HL-60 (cell line): ENCODE data around the gene GBX1.

Experiments
- CTCF ChIP-seq: IDR thresholded peaks from one replicate; pipeline ENCODE4 v1.5.1; 2011; ENCODE audit warnings: low read length, control low read depth, inconsistent platforms; ENCODE audit not compliant: insufficient read depth
- GABPA ChIP-seq: IDR thresholded peaks from 2 replicates; pipeline ENCODE4 v1.6.1; 2012; ENCODE audit warnings: low read depth
- POLR2AphosphoS5 ChIP-seq: IDR thresholded peaks from 2 replicates; pipeline ENCODE4 v1.6.1; 2012; ENCODE audit warnings: low read depth
- TF ChIP-seq, protein P1 (sequence below): IDR thresholded peaks from 2 replicates; pipeline ENCODE4 v1.6.1; 2012; ENCODE audit warnings: low read depth; ENCODE audit not compliant: insufficient replicate concordance

GRCh38 chr7:151110236-151110940 is 57.1 kb downstream of the GBX1 start:
- TF ChIP-seq CTCF (no peak), GABPA (no peak), POLR2AphosphoS5 (no peak)
- TF ChIP-seq, protein P1, sequence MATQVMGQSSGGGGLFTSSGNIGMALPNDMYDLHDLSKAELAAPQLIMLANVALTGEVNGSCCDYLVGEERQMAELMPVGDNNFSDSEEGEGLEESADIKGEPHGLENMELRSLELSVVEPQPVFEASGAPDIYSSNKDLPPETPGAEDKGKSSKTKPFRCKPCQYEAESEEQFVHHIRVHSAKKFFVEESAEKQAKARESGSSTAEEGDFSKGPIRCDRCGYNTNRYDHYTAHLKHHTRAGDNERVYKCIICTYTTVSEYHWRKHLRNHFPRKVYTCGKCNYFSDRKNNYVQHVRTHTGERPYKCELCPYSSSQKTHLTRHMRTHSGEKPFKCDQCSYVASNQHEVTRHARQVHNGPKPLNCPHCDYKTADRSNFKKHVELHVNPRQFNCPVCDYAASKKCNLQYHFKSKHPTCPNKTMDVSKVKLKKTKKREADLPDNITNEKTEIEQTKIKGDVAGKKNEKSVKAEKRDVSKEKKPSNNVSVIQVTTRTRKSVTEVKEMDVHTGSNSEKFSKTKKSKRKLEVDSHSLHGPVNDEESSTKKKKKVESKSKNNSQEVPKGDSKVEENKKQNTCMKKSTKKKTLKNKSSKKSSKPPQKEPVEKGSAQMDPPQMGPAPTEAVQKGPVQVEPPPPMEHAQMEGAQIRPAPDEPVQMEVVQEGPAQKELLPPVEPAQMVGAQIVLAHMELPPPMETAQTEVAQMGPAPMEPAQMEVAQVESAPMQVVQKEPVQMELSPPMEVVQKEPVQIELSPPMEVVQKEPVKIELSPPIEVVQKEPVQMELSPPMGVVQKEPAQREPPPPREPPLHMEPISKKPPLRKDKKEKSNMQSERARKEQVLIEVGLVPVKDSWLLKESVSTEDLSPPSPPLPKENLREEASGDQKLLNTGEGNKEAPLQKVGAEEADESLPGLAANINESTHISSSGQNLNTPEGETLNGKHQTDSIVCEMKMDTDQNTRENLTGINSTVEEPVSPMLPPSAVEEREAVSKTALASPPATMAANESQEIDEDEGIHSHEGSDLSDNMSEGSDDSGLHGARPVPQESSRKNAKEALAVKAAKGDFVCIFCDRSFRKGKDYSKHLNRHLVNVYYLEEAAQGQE, result no peak
